Heart right ventricle (tissue), 16 donors: Measurements from ENCODE around the gene KRTAP10-12. TPM values are rescaled to one million over a fixed set of nuclear protein-coding genes. Genes with fewer than 3 reads are reported as not detected.

ENCODE experiments used
- ATAC-seq, 8 donors: fragments of 200-7000 bp; cut with Tn5 transposase; one replicate each; pipeline ENCODE4 v1.9.1; 2020; ENCODE audit warnings: mild to moderate bottlenecking in 8 of 8, moderate library complexity in 8 of 8, moderate number of reproducible peaks in 1 of 8
- DNase-seq, 2 donors: peaks; one replicate each; pipeline ENCODE4 v3.0.0-alpha.2; 2020
- H3K27ac ChIP-seq, 10 donors: fragments of 200-600 bp; sonication (generic) in 2 of 10; one replicate each; pipeline versions ENCODE4 v1.5.0 to v1.8.0; 2020 to 2022; ENCODE audit warnings: mild to moderate bottlenecking in 3 of 10
- H3K27me3 ChIP-seq, 7 donors: fragments of 200-600 bp; one replicate each; pipeline ENCODE4 v1.8.0; 2021 to 2022; ENCODE audit warnings: mild to moderate bottlenecking in 2 of 7
- H3K36me3 ChIP-seq, 9 donors: fragments of 200-600 bp; sonication (generic) in 1 of 9; one replicate each; pipeline versions ENCODE4 v1.5.0 to v1.8.0; 2020 to 2022; ENCODE audit warnings: mild to moderate bottlenecking in 2 of 9
- H3K4me1 ChIP-seq, 9 donors: fragments of 200-600 bp; sonication (generic) in 1 of 9; one replicate each; pipeline versions ENCODE4 v1.5.0 to v1.8.0; 2020 to 2022; ENCODE audit warnings: mild to moderate bottlenecking in 4 of 9
- H3K4me3 ChIP-seq, 10 donors: fragments of 200-600 bp; sonication (generic) in 2 of 10; one replicate each; pipeline versions ENCODE4 v1.5.0 to v1.8.0; 2020 to 2022; ENCODE audit warnings: mild to moderate bottlenecking in 7 of 10, moderate library complexity in 2 of 10
- H3K9me3 ChIP-seq, 11 donors: fragments of 200-600 bp in 10 of 11; sonication (generic) in 2 of 11; one replicate each; pipeline versions ENCODE4 v1.5.0 to v1.8.0; 2013 to 2022; ENCODE audit warnings: mild to moderate bottlenecking in 2 of 11, control low read depth in 1 of 11, moderate library complexity in 1 of 11
- WGBS, 2 donors: extraction: QIAGEN DNeasy Blood & Tissue Kit; methylation state at CpG; one replicate each; pipeline ENCODE4 v1.1.7; 2013; ENCODE audit warnings: inconsistent platforms in 1 of 2; 5-methylcytosine and 5-hydroxymethylcytosine counted together
- intact Hi-C, 10 donors: fragments of 100-400 bp; cut with DNase I; formaldehyde crosslinking; loops; one replicate each; pipeline versions ENCODE4 v1.11.1 to v1.14.2; 2022
- polyA plus RNA-seq, 2 donors: library from polyadenylated mRNA; stranded (reverse); fragments of 200-250 nt; gene quantifications; one replicate each; pipeline ENCODE4 v1.2.3, GENCODE V29; 2013
- total RNA-seq, 10 donors: library from RNA; stranded (reverse); fragmentation: NEBNext Ultra II Directional in 3 of 10; extraction: Animal tissue kit (Norgen Biotek cat#: 25700) in 3 of 10; gene quantifications; one replicate each; pipeline versions ENCODE4 v1.2.1 to v1.2.4, GENCODE V29; 2021 to 2023
- TF ChIP-seq, protein P1 (sequence below), 9 donors: fragments of 200-600 bp; sonication (generic) in 2 of 9; IDR thresholded peaks; one replicate each; pipeline versions ENCODE4 v1.5.0 to v1.8.0; 2021 to 2022; ENCODE audit warnings: antibody characterized with exemption in 9 of 9, mild to moderate bottlenecking in 5 of 9, moderate library complexity in 1 of 9
- donor health status: Arrhythmogenic right ventricular cardiomyopathy.
- donor health status: ischemic (EF 13 %, LVEDD 7.1; RV severe dilation, severe dysfunction).
- donor health status: healthy with polysubstance abuse.
- donor health status: DM: no; HTN: yes; CAD: no.
- donor health status: DM: no; HTN: no; CAD: no.
- donor health status: ischemic (EF 25% LVEDD 6.9; RV normal size, moderate dysfunction).
- donor health status: ischemic (EF 25% LVEDD 5.7; RV mildly dilated, moderate dysfunction).
- donor health status: healthy.
- donor health status: DM: yes; HTN: yes; CAD: no.
- donor health status: Ischemic cardiomyopathy.
- donor health status: ischemic (EF 35%, LVEDD 5.7; RV mildly dilated, moderate dysfunction).
- donor health status: nonischemic (EF 11% LVEDD 7.7; RV severe dilation, severe dysfunction).
- donor health status: DM: yes; HTN: yes; CAD: no.
- donor health status: PGD.
- donor health status: ischemic (EF 29% LVEDD 5.4; RV normal size, mild dysfunction).
- donor health status: nonischemic (EF 23%, LVEDD 6.1; RV moderate dilation, normal function).

The KRTAP10-12 gene
- total and polyA plus RNA-seq, 12 donors, result not detected

DNA sequence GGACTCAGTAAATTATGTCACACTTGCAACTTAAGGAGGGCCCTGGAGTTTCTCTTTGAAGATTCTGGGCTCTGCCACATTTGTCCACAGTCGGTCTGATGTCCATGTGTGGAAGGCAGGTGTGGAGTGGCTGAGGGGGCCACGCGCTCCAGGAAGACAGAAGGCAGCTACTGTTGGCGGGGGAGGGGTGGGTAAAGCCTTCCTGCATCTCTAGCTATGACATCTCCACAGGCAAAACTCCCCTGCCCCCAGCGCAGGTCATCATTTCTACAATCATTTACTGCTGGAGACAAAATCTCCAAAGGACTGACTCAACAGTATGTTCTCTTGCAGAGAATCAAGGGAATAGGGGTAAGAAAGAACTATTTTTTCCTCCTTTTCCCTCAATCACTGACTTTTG lies 25.8 kb downstream of the KRTAP10-12 start:
- Histone ChIP-seq H3K9me3 (no peaks in the 10 kb centered on the region), H3K4me1 (peaks cover 0 to 9% (median 0%) of the 10 kb centered on the region in 9 donors), H3K36me3 (no peaks in the 10 kb centered on the region), H3K4me3 (no peak overlapping the region), H3K27ac (no peak overlapping the region), H3K27me3 (peaks cover 0 to 91% (median 65%) of the 10 kb centered on the region in 7 donors)
- TF ChIP-seq, protein P1, sequence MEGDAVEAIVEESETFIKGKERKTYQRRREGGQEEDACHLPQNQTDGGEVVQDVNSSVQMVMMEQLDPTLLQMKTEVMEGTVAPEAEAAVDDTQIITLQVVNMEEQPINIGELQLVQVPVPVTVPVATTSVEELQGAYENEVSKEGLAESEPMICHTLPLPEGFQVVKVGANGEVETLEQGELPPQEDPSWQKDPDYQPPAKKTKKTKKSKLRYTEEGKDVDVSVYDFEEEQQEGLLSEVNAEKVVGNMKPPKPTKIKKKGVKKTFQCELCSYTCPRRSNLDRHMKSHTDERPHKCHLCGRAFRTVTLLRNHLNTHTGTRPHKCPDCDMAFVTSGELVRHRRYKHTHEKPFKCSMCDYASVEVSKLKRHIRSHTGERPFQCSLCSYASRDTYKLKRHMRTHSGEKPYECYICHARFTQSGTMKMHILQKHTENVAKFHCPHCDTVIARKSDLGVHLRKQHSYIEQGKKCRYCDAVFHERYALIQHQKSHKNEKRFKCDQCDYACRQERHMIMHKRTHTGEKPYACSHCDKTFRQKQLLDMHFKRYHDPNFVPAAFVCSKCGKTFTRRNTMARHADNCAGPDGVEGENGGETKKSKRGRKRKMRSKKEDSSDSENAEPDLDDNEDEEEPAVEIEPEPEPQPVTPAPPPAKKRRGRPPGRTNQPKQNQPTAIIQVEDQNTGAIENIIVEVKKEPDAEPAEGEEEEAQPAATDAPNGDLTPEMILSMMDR (IDR thresholded peaks at IDR 0.05), result no peak
- 47 to 62% methylated on average over 5 of the region's 5 CpGs for WGBS, 2 donors
- intact Hi-C loops, result no loop called here
- DNase-seq (no peak), ATAC-seq (no peak)

DNA sequence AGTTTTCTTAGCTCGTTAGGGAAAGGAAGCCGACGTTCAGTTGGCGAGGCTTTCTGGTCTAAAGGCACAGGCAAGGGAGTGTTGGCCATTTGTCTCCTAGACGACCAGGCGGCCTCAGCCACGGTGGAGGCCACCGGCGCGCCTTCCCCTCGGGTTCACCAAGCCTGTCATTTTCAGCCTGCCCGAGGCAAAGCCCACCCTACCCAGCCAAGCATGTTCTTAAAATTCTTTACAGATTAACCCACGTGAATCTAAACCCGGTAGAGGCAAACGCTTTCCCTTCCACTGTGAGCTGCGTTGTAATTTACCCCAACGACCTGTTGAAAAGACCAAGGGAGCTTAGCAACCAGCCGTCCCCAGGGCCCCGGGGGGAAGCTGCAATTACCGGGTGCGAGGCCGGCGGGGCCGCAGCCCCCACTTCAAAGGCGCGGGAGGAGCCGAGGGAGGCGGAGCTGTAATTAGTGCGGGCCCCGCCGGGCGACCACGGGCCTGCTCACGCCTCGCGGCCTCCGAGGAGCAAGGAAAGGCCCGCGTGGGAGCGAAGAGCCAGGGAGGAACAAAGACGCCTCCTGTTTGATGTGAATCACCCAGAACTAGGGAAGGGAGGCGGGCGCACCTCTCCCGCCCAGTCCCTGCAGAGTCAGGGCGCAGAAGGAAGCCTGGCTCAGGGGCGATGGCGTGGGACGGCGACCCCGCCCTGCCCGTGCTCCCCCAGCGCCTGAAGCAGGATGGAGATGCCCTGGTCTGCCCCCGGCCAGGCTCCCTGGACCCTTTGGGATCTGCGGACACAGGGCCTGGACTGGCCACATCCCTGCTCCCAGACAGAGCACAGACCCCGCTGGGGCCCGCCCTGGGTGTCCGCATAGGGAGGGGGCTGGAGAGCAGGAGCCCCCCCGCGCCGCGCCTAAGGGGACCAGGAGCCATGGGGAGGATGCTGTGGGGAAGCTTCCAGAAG lies 26.5 kb downstream of the KRTAP10-12 start:
- ATAC-seq, result peak in 1 of 8 donors; percentile 40
- TF ChIP-seq, protein P1 (IDR thresholded peaks at IDR 0.05), result no peak
- H3K27me3 ChIP-seq, result peaks cover 0 to 88% (median 65%) of the 10 kb centered on the region in 7 donors
- H3K27ac ChIP-seq, result no peak overlapping the region
- WGBS, 2 donors, result 18 to 21% methylated on average over 59 to 61 of the region's 61 CpGs
- H3K9me3 ChIP-seq, result no peaks in the 10 kb centered on the region
- H3K36me3 ChIP-seq, result no peaks in the 10 kb centered on the region
- H3K4me1 ChIP-seq, result peaks cover 0 to 9% (median 0%) of the 10 kb centered on the region in 9 donors
- DNase-seq, result no peak
- intact Hi-C loops, result no loop called here
- H3K4me3 ChIP-seq, result peak overlapping the region in 2 of 10 donors; percentile 12 to 14

DNA sequence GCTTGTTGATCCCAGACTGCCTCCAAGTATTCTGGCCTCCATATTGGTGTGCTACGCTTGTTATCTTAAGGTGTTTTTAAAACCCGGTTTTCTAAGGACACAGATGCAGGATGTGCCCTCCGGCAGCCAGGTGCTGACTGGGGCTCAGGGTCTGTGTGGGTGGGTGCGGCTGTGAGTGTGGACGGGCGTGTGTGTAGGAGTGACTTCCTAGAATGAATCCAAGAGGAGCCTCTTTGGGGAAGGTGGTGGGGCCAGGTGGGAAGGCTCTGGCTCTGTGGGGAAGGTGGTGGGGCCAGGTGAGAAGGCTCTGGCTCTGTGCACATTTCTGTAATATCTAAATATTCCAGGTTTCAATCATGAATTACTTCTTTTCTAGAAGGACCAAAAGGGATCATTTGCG lies 27.2 kb downstream of the KRTAP10-12 start:
- intact Hi-C loops, result no loop called here
- Histone ChIP-seq H3K36me3 (no peaks in the 10 kb centered on the region), H3K27me3 (peaks cover 0 to 82% (median 61%) of the 10 kb centered on the region in 7 donors), H3K4me3 (no peak overlapping the region), H3K9me3 (no peaks in the 10 kb centered on the region), H3K27ac (no peak overlapping the region), H3K4me1 (peaks cover 0 to 9% (median 0%) of the 10 kb centered on the region in 9 donors)
- WGBS, 2 donors, result 82 to 88% methylated on average over 7 of the region's 7 CpGs
- TF ChIP-seq, protein P1 (IDR thresholded peaks at IDR 0.05), result no peak
- DNase-seq (no peak), ATAC-seq (no peak)

DNA sequence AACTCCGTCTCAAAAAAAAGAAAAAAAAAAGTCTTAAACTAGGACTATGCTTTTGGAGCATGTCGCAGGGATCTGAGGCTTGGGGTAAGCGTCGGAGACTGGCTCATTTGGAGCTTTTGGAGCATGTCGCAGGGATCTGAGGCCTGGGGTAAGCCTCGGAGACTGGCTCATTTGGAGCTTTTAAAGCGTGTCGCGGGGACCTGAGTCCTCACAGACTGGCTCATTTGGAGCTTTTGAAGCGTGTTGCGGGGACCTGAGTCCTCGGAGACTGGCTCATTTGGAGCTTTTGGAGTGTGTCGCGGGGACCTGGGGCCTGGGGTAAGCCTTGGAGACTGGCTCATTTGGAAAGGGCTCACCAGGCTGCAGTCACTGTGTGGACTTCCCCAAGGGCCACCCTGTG lies 28.0 kb downstream of the KRTAP10-12 start:
- H3K27ac ChIP-seq, result no peak overlapping the region
- DNase-seq (no peak), ATAC-seq (no peak)
- H3K4me3 ChIP-seq, result no peak overlapping the region
- TF ChIP-seq, protein P1 (IDR thresholded peaks at IDR 0.05), result no peak
- no peaks in the 10 kb centered on the region for H3K36me3 ChIP-seq
- intact Hi-C loops, result no loop called here
- no peaks in the 10 kb centered on the region for H3K9me3 ChIP-seq
- 93% methylated on average over 14 of the region's 14 CpGs for WGBS, 2 donors
- peaks cover 0 to 9% (median 0%) of the 10 kb centered on the region in 9 donors for H3K4me1 ChIP-seq
- H3K27me3 ChIP-seq, result peaks cover 0 to 85% (median 61%) of the 10 kb centered on the region in 7 donors
